Fibroblast of the aortic adventitia (primary cell): ENCODE results near the gene NOXO1. TPM values are rescaled to one million over a fixed set of nuclear protein-coding genes. Genes with fewer than 3 reads are reported as not detected.

ENCODE experiments used
- DNase-seq: peaks from one replicate; pipeline ENCODE4 v3.0.0-alpha.2; 2010; ENCODE audit warnings: low read depth
- H3K4me3 ChIP-seq: 2 replicates; pipeline ENCODE4 v1.5.1; 2011; ENCODE audit warnings: low read depth, mild to moderate bottlenecking, control low read depth, low read length, moderate library complexity
- CTCF ChIP-seq: IDR thresholded peaks from 2 replicates; pipeline ENCODE4 v1.5.1; 2011; ENCODE audit warnings: mild to moderate bottlenecking, low read length, control low read depth, inconsistent platforms; ENCODE audit not compliant: insufficient read depth
- total RNA-seq: library from RNA; depleted of rRNA; stranded (reverse); fragments of >200 nt; gene quantifications from 2 replicates; pipeline ENCODE4 v1.2.3, GENCODE V29; 2012; ENCODE audit warnings: low replicate concordance

NOXO1 gene
- total RNA-seq, 1 donor = not detected

GRCh38 chr16:1946495-1947368 lies 34.5 kb downstream of the NOXO1 start:
- H3K4me3 ChIP-seq = no peak overlapping the region
- DNase-seq = no peak
- no peak for TF ChIP-seq CTCF

- H3K4me3 ChIP-seq = no peak overlapping the region
- DNase-seq = no peak
- no peak for TF ChIP-seq CTCF
These were observed 35.5 kb downstream of the NOXO1 start for GRCh38 chr16:1945559-1946391.

- H3K4me3 ChIP-seq = no peak overlapping the region
- DNase-seq = no peak
- TF ChIP-seq CTCF = no peak
These were observed 36.6 kb downstream of the NOXO1 start for GRCh38 chr16:1944612-1945199.

GRCh38 chr16:1942810-1943726 lies 38.2 kb downstream of the NOXO1 start, which contains the start of gene MSRB1:
Gene MSRB1, minus strand, starts transcription at chr16:1943199. Its CDS starts 43 bp downstream, at chr16:1943156.
- no peak for TF ChIP-seq CTCF
- peak; percentile 95 for DNase-seq
- H3K4me3 ChIP-seq = peak within 1 kb of the TSS; percentile 86

GRCh38 chr16:1942047-1942809 lies 39.0 kb downstream of the NOXO1 start:
- peak overlapping the region; percentile 86 for H3K4me3 ChIP-seq
- no peak for DNase-seq
- no peak for TF ChIP-seq CTCF
